GM04504 (cell line): ENCODE measurements around the gene INHBE.
"Not testable (repeated sequence)": the region's sequence is repeated elsewhere in the genome, so short reads cannot be mapped to it uniquely, and the experiment has no call there.

ENCODE experiments used
- DNase-seq: peaks from one replicate; pipeline ENCODE4 v3.0.0-alpha.2; 2012; ENCODE audit warnings: low read depth

The INHBE gene

DNA sequence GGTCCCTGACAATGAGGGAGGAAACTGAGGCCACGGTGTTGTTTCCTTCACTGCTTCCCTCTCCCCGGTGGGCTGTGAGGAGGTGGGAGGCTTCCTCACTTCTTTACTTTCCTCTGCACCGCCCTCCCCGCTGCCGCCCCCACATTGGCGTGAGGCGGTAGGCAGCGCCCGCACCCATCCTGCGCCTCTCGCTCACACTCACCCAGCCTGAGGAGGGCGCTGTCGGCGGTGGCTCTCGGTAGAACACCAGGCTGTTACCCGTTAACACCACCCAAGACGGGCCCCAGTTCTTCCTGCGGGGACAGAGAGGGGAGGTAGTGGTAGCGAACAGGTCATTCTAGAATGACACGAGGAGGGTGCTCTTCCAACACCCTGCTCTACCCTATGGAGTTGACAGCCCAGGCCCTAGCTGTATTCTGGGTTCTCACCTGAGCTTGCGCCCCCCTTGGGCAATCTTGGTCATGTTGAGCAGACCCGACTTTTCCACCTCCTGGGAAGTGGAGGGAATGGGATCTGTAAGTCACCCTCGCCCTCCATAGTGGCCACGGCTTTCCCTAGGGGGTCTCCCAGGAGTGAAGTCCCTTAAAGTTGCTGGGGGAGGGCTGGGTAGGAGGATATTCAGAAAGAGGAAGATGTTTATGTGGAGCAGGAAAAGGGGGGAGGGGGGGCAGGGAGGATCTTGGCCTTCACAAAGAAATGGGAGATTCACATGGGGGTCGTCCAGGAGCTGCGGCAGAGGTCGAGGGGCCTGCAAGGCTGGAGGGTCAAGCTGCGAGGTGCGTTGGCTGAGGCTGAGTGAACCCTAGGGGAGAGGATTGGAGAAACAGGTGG, 21.3 kb downstream of the INHBE start:
- DNase-seq = no peak

DNA sequence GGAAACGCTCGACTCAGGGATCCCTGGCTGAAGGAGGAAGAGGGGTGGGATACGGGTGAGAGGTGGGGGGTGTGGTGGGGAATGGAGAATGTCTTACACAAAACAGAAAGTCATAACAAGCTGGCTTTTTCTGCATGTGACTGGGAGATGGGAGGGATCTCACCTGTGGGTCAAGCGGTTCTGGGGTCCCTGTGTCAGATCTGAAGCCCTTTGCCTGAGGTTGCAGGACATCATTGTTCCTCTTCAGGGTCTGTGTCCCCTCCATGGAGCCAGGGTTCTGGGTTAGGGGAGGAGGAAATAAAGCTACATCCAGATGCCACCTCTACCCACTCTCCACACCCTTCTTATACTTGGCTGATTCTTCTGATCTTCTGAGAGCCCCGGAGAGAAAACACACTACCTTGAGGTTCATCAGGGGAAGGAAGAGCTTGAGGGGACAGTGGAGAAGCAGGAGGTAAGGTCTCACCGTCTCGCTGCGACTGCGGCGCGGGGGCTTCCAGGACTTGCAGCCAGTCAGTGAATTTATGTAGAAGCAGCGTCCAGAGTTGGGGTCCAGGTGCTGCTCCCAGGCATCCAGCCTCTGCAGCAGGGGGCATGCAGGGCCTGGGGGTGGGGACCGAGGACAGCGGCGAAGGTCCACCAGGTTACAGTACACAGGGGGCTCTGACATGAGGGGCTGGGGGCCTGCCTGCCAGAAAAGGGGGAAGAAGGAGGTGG, 22.0 kb downstream of the INHBE start:
- DNase-seq = no peak

DNA sequence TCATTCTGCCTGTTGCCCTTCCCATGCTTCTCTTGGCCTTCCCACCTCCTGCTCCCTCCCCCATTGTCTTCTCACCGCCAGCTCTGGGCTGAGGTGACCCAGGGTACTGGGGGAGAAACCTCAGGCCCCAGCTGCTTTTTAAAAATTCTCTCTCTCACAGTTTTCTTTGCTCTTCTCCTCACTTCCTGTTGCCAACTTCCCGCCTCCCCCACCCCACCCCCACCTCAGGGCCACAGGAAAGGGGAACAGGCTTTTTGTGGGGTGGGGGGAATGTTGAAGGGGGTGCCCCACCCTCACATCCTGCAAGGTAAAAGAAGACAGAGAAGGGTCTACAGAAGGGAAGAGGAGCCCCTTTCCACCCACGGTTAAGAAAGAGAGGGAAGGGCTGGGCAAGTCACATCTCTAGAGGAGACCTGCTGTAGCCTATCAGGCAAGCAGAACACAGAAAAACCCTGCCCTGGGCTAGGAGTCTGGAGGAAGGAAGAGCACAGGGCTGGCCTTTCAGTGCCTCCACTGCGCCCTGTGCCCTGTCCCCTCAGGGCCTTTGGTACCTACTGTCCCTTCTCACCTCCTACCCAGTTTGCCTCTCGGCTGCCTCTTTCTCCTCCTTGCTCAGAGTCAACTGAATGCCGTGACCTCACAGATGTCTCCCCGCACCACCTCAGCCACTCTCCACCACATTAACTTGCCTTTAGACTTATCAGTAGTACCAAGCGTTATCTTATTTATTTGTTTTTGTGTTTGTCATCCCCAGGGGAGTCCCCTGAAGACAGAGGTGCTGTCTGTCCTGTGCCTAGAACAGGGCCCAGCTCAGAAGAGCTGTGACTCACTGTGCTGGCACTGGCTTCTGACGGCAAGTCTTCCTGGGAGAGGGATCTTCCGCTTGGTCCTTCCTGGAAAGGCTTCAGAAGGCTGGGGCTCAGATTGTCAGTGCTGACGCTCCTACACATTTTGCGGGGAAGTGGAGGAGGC, 22.9 kb downstream of the INHBE start:
- DNase-seq = no peak

DNA sequence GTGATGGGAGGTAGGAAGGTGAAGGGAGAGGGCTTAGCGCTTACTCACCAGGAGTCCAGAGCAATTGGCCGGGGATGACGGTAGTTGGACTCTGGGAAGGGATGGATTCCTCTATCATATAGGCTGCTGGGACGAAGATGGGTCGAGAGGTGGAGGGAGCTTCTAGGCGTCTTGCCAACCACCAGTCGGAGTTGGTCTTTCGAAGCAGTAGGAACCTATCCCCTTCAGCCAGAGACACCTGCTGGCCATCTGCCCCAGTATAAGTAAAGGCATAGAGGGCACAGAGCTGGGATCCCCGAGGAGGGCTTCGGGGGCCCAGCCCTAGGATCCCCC, 23.9 kb downstream of the INHBE start:
- DNase-seq = no peak

DNA sequence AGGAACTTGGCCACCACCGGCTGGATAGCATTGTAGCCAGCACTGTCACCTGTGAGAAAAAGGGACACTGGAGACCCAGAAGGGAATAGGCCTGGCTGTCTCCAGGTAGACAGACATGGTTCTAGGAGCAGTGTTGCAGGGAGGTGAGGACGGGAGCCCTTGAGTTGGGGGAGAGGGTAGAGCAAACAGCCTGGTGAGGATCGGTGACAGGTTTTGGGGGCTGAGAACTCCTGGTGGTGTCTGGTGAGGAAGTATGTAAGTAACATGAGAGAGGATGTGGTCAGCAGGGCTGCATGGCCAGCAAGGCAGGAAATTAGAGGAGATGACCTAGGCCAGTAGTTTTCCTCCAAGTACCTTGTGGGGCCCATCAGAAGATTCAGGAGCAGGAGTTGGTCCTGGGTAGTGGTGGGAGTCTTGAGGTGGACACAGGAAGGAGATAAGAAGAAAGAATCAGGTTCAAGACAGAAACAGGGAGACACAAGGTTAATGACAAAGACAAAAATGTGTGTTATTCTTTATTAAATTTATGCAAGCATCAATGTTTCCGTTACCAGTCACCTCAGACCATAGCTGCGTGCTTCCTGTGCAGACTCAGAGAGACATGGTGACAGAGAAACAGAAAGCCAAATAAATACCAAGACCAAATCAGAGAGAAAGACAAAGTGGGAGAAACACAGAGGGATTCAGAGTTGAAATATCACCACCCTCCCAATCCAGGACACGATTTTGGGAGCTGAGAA, 24.4 kb downstream of the INHBE start, which contains the start of gene ARHGAP9:
TSS of gene ARHGAP9 (minus strand) at position 491 of the 740 bp plus-strand sequence. CDS start at position 31, 460 bp downstream.
- no peak for DNase-seq

DNA sequence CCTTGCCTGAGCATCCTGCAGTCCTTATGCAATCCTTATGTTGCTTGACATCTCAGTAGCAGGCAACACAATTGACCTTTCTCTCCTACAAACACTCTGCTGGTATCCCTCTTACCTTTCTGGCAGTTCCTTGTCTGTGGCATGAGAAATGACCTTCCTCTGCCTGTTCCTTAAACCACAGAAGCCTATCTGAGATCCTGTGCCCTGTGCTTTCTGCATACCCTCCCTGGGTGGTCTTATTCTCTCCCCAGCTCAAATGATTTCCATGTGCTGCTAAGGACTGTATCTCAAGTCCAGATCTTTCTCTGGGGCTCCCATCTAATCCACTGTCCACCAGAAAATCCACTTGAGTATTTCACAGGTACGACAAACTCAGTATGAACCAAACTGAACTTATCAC, 26.6 kb downstream of the INHBE start:
- DNase-seq = no peak

DNA sequence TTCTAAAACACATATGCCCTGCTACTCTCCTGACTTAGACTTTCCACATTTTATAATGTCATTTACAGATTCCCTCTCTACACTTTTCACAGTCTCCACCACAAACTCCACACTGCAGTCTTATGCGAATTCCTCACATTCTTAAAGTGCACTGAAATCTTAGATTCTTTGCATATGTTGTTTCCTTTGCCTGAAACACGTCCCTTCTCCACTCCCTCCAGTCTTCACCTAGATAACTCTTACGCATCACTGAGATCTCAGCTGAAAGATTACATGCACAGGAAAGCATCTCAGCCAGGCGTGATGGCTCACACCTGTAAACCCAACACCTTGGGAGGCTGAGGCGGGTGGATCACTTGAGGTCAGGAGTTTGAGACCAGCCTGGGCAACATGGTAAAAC, 28.4 kb downstream of the INHBE start:
- DNase-seq = no peak

DNA sequence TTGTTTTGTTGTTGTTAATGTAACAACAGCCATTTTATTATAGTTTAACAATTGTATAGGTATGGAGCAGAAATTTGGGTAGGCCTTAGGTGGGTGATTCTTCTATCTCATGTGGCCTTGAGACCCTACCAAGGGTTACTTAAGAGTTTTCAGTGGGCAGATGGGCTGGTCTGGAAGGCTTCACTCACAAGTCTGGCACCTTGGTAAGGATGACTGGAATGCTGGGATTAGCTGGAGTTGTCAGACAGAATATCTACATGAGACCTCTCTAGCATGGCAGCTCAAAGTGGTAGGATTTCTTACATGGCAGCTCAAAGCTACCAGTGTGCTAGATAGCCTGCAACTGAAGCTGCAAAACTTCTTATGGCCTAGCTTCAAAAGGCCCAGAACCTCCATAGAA, 30.6 kb downstream of the INHBE start:
- no peak for DNase-seq

DNA sequence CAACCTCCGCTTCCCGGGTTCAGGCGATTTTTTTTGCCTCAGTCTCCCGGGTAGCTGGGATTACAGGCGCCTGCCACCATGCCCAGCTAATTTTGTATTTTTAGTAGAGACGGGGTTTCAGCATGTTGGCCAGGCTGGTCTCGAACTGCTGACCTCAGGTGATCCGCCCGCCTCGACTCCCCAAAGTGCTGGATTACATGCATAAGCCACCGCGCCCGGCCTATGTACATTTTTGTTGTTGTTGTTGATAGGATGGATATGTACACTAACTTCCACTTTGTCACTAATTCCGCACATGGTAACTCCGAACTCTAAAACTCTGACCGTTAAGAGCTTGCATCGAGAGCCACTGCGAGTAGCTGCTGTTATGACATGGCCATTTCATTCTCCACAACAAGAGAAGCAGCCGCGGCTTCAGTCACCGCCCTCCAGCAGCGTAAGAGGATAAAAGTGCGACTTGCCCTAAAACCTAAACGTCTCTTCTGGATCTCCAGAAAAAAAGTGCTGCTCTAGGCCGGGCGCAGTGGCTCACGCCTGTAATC, 32.0 kb downstream of the INHBE start:
- no peak for DNase-seq

DNA sequence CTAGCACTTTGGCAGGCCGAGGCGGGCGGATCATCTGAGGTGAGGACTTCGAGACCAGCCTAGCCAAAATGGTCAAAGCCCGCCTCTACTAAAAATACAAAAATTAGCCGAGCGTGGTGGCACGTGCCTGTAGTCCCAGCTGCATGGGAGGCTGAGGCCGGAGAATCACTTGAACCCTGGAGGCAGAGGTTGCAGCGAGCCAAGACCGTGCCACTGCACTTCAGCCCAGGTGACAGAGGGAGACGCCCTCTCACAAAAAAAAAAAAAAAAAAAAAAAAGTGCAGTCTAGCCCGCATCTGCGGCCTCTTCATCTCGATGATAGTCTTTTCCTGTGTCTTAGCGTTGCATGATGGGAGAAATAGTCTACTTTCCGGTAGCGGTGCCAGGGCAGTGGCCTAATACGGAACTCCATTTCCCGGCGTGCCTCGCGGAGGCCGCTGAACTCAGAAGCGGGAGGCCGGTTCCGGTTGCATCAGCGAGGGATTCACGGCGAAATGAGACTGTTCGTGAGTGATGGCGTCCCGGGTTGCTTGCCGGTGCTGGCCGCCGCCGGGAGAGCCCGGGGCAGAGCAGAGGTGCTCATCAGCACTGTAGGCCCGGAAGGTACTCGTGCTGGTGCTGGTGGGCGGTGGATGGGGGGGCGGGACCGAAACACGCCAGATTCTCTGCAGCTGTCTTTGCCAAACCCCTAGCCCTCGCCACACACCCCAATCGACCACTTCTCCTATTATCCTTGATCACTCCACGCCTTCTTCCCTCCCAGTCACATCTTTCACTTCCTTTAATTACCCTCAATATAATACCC, 32.7 kb downstream of the INHBE start, which contains the start of gene MARS1:
TSS of gene MARS1 (plus strand) at position 472 of the 805 bp plus-strand sequence. CDS start at position 495, 23 bp downstream.
- peak; percentile 94 for DNase-seq

DNA sequence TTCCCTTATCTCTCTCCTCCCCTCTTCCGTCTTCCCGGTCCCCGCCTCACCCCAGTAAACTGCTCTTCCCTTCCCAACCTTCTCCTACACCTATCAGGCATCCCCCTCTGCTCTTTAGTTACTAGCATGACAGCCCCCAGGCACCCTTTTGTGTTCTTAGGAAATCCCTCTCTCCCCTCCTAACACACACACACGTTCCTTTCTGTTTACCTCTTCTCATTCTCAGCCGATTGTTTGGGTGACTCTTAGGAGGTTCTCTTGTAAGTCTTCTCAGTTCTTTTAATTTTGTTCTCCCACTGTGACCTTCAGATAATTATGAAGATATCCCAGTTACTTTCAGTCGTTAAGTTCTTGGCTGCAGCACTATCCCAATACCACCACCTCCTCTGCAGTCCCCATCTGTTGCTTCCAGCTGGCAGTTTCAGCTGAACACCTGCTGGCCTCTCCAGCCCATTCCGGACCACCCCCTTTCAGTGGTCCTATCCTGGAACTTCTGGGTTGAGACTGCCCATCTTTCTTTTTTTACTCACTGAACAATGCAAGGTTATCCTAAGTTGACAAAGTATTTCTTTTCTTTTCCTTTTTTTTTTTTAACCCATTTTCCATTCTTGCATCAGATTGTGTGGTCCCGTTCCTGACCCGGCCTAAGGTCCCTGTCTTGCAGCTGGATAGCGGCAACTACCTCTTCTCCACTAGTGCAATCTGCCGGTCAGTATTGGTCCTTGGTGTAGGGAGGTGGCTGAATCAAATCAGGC, 33.5 kb downstream of the INHBE start:
- DNase-seq = no peak

DNA sequence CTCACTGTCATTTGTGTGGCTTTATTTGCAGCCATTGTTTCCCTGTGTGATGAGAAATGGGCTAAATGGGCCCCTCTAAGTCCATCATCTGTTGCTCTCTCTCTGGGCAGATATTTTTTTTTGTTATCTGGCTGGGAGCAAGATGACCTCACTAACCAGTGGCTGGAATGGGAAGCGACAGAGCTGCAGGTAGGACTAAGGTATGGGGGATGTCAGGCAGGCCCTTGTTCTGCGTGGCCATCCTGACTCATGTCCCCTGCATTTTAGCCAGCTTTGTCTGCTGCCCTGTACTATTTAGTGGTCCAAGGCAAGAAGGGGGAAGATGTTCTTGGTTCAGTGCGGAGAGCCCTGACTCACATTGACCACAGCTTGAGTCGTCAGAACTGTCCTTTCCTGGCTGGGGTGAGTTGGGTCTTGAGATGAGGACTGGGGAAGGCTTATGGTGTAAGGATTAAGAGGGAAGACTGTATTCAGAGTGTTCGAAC, 34.1 kb downstream of the INHBE start:
- DNase-seq = no peak

DNA sequence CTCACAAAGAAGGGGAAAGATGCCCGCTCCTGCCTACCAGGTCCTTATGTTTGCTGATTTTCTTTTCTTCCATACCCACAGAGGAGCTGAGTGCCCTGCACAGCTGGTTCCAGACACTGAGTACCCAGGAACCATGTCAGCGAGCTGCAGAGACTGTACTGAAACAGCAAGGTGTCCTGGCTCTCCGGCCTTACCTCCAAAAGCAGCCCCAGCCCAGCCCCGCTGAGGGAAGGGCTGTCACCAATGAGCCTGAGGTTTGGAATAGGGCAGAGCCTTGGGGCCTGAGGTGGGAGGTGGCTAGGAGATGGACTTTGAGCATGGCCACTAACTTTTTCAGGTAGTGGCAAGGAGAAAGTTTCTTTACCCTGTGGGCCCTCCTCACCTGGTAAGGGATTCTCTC, 35.0 kb downstream of the INHBE start:
- DNase-seq = no peak

DNA sequence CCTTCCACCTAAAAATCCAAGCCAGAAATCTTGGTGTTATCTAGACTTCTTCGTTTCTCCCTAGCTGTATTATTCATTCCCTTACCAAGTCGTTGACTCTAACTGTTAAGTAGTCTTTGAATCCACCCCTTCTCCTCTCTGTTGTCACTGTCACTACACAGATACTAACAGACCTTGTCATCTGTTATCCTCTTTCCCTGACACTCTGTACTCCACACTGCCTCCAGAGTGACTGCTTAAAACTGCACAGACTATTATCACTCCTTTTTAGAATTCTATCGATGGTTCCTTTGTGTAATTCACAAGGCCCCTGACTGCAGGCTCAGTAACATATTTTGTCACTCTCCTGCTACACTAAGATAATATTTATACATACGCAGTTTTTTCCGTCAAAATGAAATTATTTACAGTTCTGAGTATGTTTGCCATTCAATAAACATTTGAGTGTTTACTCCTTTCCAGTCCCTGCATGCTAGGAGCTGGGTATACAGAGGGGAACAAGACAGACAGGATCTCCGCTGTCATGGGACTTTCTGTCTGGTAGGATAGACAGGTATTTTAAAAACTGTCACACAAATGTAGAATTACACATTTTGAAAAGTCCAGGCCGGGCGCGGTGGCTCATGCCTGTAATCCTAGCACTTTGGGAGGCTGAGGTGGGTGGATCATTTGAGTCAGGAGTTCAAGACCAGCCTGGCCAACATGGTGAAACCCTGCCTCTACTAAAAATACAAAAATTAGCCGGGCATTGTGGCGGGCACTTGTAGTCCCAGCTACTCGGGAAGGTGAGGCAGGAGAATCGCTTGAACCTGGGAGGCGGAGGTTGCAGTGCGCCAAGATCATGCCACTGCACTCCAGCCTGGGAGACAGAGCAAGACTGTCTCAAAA, 36.5 kb downstream of the INHBE start:
- no peak for DNase-seq

DNA sequence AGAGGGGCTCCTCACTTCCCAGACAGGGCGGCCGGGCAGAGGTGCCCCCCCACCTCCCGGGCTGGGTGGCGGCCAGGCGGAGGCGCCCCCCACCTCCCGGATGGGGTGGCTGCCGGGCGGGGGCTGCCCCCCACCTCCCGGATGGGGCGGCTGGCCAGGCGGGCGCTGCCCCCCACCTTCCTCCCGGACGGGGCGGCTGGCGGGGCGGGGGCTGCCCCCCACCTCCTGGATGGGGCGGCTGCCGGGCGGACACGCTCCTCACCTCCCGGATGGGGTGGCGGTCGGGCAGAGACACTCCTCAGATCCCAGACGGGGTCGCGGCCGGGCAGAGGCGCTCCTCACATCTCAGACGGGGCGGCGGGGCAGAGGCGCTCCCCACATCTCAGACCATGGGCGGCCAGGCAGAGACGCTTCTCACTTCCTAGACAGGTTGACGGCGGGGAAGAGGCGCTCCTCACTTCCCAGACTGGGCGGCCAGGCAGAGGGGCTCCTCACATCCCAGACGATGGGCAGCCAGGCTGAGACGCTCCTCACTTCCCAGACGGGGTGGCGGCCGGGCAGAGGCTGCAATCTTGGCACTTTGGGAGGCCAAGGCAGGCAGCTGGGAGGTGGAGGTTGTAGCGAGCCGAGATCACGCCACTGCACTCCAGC, 40.1 kb downstream of the INHBE start:
- DNase-seq = not testable (repeated sequence)

DNA sequence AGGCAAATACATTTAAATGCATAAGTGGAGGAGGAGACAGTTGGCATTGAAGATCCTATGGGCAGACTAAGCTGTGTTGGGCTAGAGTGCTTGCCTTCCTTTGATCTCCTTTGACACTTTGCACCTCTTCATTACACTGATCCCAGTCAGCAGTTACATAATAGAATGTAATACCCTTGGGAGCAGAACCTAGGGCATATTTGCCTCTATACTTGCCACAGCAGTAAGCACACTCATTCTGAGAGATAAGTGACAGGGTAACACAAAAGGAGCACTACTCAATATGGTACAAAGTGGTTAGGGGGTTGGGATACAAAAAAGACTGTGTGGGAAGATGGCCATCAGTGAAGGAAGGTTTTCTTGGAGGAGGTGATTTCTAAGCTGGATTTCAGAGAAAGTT, 41.7 kb downstream of the INHBE start:
- DNase-seq = no peak

DNA sequence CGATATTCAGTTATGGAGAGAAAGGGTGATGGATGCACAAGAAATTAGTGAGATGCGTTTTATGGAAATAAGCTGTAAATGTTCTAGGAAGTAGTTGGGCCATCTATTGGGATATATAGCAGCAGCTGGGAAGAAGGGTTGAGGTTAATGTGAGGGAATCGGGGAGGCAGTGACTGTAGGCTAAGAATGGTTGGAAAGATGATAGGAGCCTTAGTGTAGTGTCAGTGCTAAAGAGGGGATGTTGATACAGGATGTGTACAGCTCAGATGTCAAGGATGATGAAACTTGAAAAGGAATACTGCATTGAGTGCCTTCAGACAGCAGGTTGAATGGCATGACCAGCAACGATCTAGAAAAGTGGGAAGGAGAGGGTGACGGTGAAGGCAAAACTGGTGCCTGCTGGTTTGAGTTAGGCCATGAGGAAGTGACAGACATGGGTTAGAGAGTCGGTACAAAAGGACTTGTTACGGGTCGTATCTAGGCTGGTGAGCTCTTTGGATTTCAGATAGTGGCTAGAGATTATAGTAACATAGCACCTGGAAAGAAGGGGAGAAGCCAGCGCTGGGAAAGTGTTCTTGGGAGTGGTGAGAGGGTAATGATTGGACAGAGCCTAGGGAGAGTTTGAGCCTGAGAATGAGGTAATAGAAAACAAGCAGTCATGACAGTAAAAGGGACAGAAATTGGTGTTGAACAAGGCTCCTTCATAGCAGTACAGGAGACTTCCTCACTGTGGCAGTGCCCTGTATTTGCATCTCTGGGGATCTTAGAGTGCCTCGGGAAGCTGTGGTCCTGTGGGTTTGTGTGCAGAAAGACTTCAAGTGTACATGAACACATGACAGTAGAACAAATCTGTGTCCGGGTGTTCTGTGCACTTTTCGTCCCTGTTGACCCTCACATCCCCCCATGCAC, 42.4 kb downstream of the INHBE start:
- DNase-seq = no peak
